OCI-LY1 (cell line): Measurements from ENCODE around the gene HMX1.

Experiments
- H2AFZ ChIP-seq: fragments of 200-600 bp; sonication (generic), shearing (Covaris generic); 2 replicates; pipeline ENCODE4 v1.6.0; 2014; ENCODE audit warnings: antibody characterized with exemption, mild to moderate bottlenecking, low read length
- H3F3A ChIP-seq: fragments of 200-600 bp; sonication (generic), shearing (Covaris generic); 2 replicates; pipeline ENCODE4 v1.6.0; 2014; ENCODE audit warnings: mild to moderate bottlenecking, antibody characterized with exemption, low read length, moderate library complexity; ENCODE audit not compliant: insufficient read depth
- H3K27ac ChIP-seq: fragments of 200-600 bp; sonication (generic); 2 replicates; pipeline ENCODE4 v1.5.1; 2014; ENCODE audit warnings: low read length, mixed run types, mild to moderate bottlenecking, low read depth; ENCODE audit not compliant: poor library complexity, severe bottlenecking
- H3K27me3 ChIP-seq: fragments of 200-600 bp; sonication (generic); 2 replicates; pipeline ENCODE4 v1.6.0; 2014; ENCODE audit warnings: antibody characterized with exemption, mild to moderate bottlenecking, low read length, moderate library complexity; ENCODE audit not compliant: insufficient read depth
- H3K36me3 ChIP-seq: fragments of 200-600 bp; sonication (generic); 2 replicates; pipeline ENCODE4 v1.6.1; 2014; ENCODE audit warnings: mild to moderate bottlenecking, antibody characterized with exemption, low read length, moderate library complexity, mixed read lengths; ENCODE audit not compliant: insufficient read depth
- H3K4me1 ChIP-seq: fragments of 200-600 bp; sonication (generic); 2 replicates; pipeline ENCODE4 v1.5.1; 2014; ENCODE audit warnings: mild to moderate bottlenecking, low read length, moderate library complexity; ENCODE audit not compliant: insufficient read depth, severe bottlenecking
- H3K4me2 ChIP-seq: fragments of 200-600 bp; sonication (generic), shearing (Covaris generic); 2 replicates; pipeline ENCODE4 v1.6.1; 2014; ENCODE audit warnings: low read length
- H3K4me3 ChIP-seq: fragments of 200-600 bp; sonication (generic); 2 replicates; pipeline ENCODE4 v1.5.1; 2014; ENCODE audit warnings: low read length, low read depth, mild to moderate bottlenecking, mixed read lengths; ENCODE audit not compliant: poor library complexity, severe bottlenecking
- H3K79me2 ChIP-seq: fragments of 200-600 bp; shearing (Covaris generic); 2 replicates; pipeline ENCODE4 v1.6.1; 2016; ENCODE audit warnings: mixed run types, low read length, mixed read lengths; ENCODE audit not compliant: insufficient read depth
- H3K9ac ChIP-seq: fragments of 200-600 bp; sonication (generic), shearing (Covaris generic); 2 replicates; pipeline ENCODE4 v1.6.1; 2014; ENCODE audit warnings: mild to moderate bottlenecking, low read length, mixed read lengths
- H3K9me2 ChIP-seq: fragments of 200-600 bp; sonication (generic), shearing (Covaris generic); 2 replicates; pipeline ENCODE4 v1.6.1; 2014; ENCODE audit warnings: low read depth, mild to moderate bottlenecking, low read length, mixed read lengths
- H3K9me3 ChIP-seq: fragments of 200-600 bp; shearing (Covaris generic); 2 replicates; pipeline ENCODE4 v1.6.1; 2014; ENCODE audit warnings: low read length, mixed read lengths
- H4K20me1 ChIP-seq: fragments of 200-600 bp; sonication (generic), shearing (Covaris generic); 2 replicates; pipeline ENCODE4 v1.6.0; 2016; ENCODE audit warnings: mild to moderate bottlenecking, low read length; ENCODE audit not compliant: insufficient read depth
- EZH2 ChIP-seq: fragments of 200-600 bp; sonication (generic), shearing (Covaris generic); IDR thresholded peaks from 2 replicates; pipeline ENCODE4 v1.8.0; 2017; ENCODE audit warnings: borderline replicate concordance, mixed run types, mild to moderate bottlenecking, antibody characterized with exemption, low read length, moderate library complexity, mixed read lengths
- TF ChIP-seq, protein P1 (sequence below): fragments of 200-600 bp; sonication (generic), shearing (Covaris generic); IDR thresholded peaks from 2 replicates; pipeline ENCODE4 v1.5.1; 2017; ENCODE audit warnings: mild to moderate bottlenecking, antibody characterized with exemption, low read length, moderate library complexity, mixed read lengths

Gene HMX1

DNA sequence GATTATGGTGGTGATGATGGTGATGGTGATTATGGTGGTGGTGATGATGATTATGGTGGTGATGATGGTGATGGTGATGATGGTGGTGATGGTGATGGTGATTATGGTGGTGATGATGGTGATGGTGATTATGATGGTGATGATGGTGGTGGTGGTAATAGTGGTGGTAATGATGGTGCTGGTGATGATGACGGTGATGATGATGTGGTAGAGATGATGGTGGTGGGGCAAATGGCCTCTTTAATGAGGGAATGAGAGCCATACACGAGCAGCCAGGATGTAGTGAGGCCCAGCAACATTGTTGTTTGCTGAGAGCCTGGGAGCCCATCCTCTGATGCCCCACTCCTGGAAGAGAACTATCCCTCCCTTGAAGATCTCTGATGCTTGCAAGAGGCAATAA, 29.0 kb downstream of the HMX1 start:
- H3K27ac ChIP-seq = no peak overlapping the region
- H3K9me3 ChIP-seq = no peaks in the 10 kb centered on the region
- H3K4me2 ChIP-seq = no peak overlapping the region
- no peak overlapping the region for H3K9ac ChIP-seq
- no peaks in the 10 kb centered on the region for H3K9me2 ChIP-seq
- H3K79me2 ChIP-seq = no peaks in the 10 kb centered on the region
- H3K4me3 ChIP-seq = no peak overlapping the region
- no peak overlapping the region for H2AFZ ChIP-seq
- no peak for TF ChIP-seq EZH2
- TF ChIP-seq, protein P1, sequence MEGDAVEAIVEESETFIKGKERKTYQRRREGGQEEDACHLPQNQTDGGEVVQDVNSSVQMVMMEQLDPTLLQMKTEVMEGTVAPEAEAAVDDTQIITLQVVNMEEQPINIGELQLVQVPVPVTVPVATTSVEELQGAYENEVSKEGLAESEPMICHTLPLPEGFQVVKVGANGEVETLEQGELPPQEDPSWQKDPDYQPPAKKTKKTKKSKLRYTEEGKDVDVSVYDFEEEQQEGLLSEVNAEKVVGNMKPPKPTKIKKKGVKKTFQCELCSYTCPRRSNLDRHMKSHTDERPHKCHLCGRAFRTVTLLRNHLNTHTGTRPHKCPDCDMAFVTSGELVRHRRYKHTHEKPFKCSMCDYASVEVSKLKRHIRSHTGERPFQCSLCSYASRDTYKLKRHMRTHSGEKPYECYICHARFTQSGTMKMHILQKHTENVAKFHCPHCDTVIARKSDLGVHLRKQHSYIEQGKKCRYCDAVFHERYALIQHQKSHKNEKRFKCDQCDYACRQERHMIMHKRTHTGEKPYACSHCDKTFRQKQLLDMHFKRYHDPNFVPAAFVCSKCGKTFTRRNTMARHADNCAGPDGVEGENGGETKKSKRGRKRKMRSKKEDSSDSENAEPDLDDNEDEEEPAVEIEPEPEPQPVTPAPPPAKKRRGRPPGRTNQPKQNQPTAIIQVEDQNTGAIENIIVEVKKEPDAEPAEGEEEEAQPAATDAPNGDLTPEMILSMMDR = no peak
- no peaks in the 10 kb centered on the region for H3K27me3 ChIP-seq
- H4K20me1 ChIP-seq = no peaks in the 10 kb centered on the region
- H3K4me1 ChIP-seq = no peaks in the 10 kb centered on the region
- H3K36me3 ChIP-seq = no peaks in the 10 kb centered on the region
- H3F3A ChIP-seq = no peaks in the 10 kb centered on the region

DNA sequence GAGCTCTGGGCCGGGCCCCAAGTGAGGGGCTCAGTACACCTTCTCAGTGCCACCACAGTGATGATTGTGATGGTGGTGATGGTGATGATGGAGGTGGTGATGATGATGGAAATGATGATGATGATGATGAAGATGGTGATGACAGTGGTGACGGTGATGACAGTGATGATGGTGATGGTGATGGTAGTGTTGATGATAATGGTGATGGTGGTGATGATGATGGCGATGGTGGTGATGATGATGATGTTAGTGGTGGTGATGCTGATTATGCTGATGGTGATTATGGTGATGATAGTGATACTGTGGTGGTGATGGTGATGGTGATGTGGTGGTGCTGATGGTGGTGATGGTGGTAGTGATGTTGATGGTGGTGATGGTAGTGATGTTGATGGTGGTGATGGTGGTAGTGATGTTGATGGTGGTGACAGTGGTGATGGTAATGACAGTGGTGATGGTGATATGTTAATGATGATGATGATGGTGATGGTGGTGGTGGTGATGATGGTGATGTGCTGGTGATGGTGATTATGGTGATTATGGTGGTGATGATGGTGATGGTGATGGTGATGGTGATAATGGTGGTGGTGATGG, 29.9 kb downstream of the HMX1 start:
- no peaks in the 10 kb centered on the region for H4K20me1 ChIP-seq
- no peaks in the 10 kb centered on the region for H3K9me3 ChIP-seq
- no peaks in the 10 kb centered on the region for H3F3A ChIP-seq
- H3K4me2 ChIP-seq = no peak overlapping the region
- H3K27ac ChIP-seq = no peak overlapping the region
- no peaks in the 10 kb centered on the region for H3K79me2 ChIP-seq
- H3K27me3 ChIP-seq = no peaks in the 10 kb centered on the region
- H3K9ac ChIP-seq = no peak overlapping the region
- no peaks in the 10 kb centered on the region for H3K36me3 ChIP-seq
- TF ChIP-seq EZH2 = no peak
- TF ChIP-seq, protein P1 = no peak
- H2AFZ ChIP-seq = no peak overlapping the region
- no peaks in the 10 kb centered on the region for H3K9me2 ChIP-seq
- H3K4me1 ChIP-seq = no peaks in the 10 kb centered on the region
- no peak overlapping the region for H3K4me3 ChIP-seq

GRCh38 chr4:8840816-8841455, 30.7 kb downstream of the HMX1 start:
- H3K4me3 ChIP-seq = no peak overlapping the region
- no peaks in the 10 kb centered on the region for H3K27me3 ChIP-seq
- H3K9me2 ChIP-seq = no peaks in the 10 kb centered on the region
- no peaks in the 10 kb centered on the region for H3K79me2 ChIP-seq
- H3K9ac ChIP-seq = no peak overlapping the region
- H3K4me2 ChIP-seq = no peak overlapping the region
- no peaks in the 10 kb centered on the region for H3K4me1 ChIP-seq
- no peak for TF ChIP-seq EZH2
- TF ChIP-seq, protein P1 = no peak
- no peaks in the 10 kb centered on the region for H3K36me3 ChIP-seq
- H2AFZ ChIP-seq = no peak overlapping the region
- H3K9me3 ChIP-seq = no peaks in the 10 kb centered on the region
- no peaks in the 10 kb centered on the region for H4K20me1 ChIP-seq
- no peaks in the 10 kb centered on the region for H3F3A ChIP-seq
- H3K27ac ChIP-seq = no peak overlapping the region
